ENCODE data around the gene E2F4.
A peak's percentile ranks its signal among the peaks of the same experiment; 100 is the strongest.

The E2F4 gene

GRCh38 chr16:67157106-67157748, 34.7 kb upstream of the E2F4 start:
- TF ChIP-seq CTCF (IDR thresholded peaks at IDR 0.05; ENCODE audit: control extremely low read depth, extremely low read depth, low read depth, missing control alignments) = no peak
- CTCF ChIA-PET = interaction anchor here (0.7 to 11.2 kb wide), 22 partner anchors 10 to 211 kb away, joined by 3 to 207 read pairs (median 3); partner anchors contain the start of gene NOL3
- no peak for DNase-seq (ENCODE audit: extremely low spot score)
- POLR2A ChIA-PET = interaction anchor here (1.2 kb wide), 1 partner anchor 18 kb away, joined by 4 read pairs; no protein-coding TSS in a partner anchor

- no peak for TF ChIP-seq CTCF (IDR thresholded peaks at IDR 0.05; ENCODE audit: control extremely low read depth, extremely low read depth, low read depth, missing control alignments)
Observed at GRCh38 chr16:67157892-67158635, 33.9 kb upstream of the E2F4 start.

GRCh38 chr16:67158637-67159600, 33.0 kb upstream of the E2F4 start:
- ChIA-PET POLR2A (interaction anchor here (0.6 kb wide), 1 partner anchor 652 kb away, joined by 4 read pairs; no protein-coding TSS in a partner anchor), CTCF (interaction anchor here (0.9 to 11.2 kb wide), 17 partner anchors 8 to 198 kb away, joined by 3 to 207 read pairs (median 5); partner anchors contain the start of genes B3GNT9, CES3 and NOL3)
- no peak for TF ChIP-seq CTCF (IDR thresholded peaks at IDR 0.05; ENCODE audit: control extremely low read depth, extremely low read depth, low read depth, missing control alignments)
- peak; percentile 81 for DNase-seq (ENCODE audit: extremely low spot score)

More at GRCh38 chr16:67157892-67158635, 33.9 kb upstream of the E2F4 start:
- CTCF ChIA-PET = interaction anchor here (0.8 to 11.2 kb wide), 27 partner anchors 7 to 212 kb away, joined by 3 to 207 read pairs (median 4); partner anchors contain the start of genes B3GNT9, CES3 and NOL3
- DNase-seq (ENCODE audit: extremely low spot score) = no peak
- POLR2A ChIA-PET = interaction anchor here (0.6 to 1.2 kb wide), 2 partner anchors 17 to 653 kb away, joined by 4 read pairs; no protein-coding TSS in a partner anchor

GRCh38 chr16:67161595-67162058, 30.3 kb upstream of the E2F4 start:
- no peak for TF ChIP-seq CTCF (IDR thresholded peaks at IDR 0.05; ENCODE audit: control extremely low read depth, extremely low read depth, low read depth, missing control alignments)
- no peak for DNase-seq (ENCODE audit: extremely low spot score)
- ChIA-PET POLR2A (no interaction called here), CTCF (interaction anchor here (1.0 to 5.8 kb wide), 6 partner anchors 8 to 173 kb away, joined by 3 to 45 read pairs (median 20); partner anchors contain the start of genes B3GNT9, CES4A and NOL3)

- DNase-seq (ENCODE audit: extremely low spot score) = no peak
- CTCF ChIA-PET = interaction anchor here (1.8 to 5.8 kb wide), 4 partner anchors 10 to 145 kb away, joined by 12 to 45 read pairs (median 29); partner anchors contain the start of gene B3GNT9
- POLR2A ChIA-PET = interaction anchor here (0.5 kb wide), 1 partner anchor 318 kb away, joined by 3 read pairs; the partner anchor contains the start of gene ATP6V0D1
- no peak for TF ChIP-seq CTCF (IDR thresholded peaks at IDR 0.05; ENCODE audit: control extremely low read depth, extremely low read depth, low read depth, missing control alignments)
Observed at GRCh38 chr16:67162506-67163163, 29.3 kb upstream of the E2F4 start.
